Stimulated activated CD8-positive, alpha-beta memory T cell treated with anti-CD3 and anti-CD28 coated beads, Interleukin-15, amount 100 ng/mL, for 1 hour (primary cell): ENCODE data around the gene KLHL35.
"Not testable (repeated sequence)": the region's sequence is repeated elsewhere in the genome, so short reads cannot be mapped to it uniquely, and the experiment has no call there.

ENCODE experiments used
- DNase-seq: peaks from one replicate; pipeline ENCODE4 v3.0.0-alpha.2; 2020; ENCODE audit warnings: low read depth

KLHL35 gene

DNA sequence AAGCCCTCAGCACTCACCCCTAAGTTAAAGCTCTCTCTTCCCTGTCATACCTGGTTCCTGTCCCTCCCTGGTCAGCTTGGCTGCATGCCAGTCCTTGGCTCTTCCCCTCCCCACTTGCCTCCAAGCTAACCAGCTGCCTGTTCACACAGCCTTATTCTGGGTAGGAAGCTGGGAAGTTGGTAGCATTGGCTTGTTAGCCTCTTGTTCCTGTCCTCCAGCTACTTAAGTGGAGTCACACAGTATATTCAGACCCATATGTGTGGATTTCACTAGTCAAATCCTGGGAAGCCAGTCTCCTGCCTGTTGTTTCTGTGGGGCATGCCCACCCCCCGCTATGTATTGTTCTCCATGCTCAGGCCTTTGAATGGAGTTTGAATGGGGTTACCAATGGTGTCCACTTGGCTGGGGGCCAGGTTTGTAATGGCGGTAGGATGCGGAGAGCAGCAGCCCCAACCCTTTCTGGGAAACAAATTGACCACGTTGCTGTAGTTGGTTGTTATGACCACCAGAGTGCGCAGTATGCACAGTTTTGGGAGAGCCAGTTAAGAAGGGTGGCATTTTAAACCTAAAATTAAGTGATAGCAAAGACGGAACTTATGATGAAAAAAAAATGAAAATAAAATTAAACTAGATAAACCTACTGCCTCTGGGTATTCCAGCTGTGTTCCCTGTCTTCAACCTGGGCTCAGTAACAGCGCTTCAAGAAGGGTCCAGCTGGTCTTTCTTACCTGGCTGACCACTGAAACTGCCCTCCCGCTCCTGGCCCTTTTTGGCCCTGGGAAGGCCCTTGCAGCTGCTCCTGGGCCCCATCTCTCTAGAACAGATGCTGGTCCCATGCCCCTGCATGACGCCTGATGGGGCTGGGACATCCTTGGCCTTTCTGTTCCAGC lies 44.4 kb downstream of the KLHL35 start:
- peak; percentile 45 for DNase-seq

DNA sequence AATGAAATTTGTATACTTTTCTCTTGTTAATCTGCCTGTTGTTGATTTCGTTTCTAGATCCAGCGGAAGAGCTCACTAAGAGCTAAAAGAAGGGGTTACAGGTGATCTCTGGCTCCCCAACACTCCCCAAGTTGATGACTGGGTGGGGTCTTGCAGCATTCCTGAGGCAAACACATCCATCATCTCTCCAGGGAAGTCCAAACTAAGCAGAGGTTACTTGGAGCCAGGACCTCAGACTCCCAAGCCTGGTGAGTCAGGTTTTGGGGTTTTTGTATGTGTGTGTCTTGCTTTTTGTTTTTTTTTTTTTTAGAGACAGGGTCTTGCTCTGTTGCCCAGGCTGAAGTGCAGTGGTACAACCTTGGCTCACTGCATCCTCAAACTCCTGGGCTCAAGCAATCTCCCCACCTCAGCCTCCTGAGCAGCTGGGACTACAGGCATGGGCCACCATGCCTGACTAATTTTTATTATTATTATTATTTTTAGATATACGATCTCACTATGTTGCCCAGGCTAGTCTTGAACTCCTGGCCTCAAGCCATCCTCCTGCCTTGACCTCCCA lies 45.2 kb downstream of the KLHL35 start:
- no peak for DNase-seq

DNA sequence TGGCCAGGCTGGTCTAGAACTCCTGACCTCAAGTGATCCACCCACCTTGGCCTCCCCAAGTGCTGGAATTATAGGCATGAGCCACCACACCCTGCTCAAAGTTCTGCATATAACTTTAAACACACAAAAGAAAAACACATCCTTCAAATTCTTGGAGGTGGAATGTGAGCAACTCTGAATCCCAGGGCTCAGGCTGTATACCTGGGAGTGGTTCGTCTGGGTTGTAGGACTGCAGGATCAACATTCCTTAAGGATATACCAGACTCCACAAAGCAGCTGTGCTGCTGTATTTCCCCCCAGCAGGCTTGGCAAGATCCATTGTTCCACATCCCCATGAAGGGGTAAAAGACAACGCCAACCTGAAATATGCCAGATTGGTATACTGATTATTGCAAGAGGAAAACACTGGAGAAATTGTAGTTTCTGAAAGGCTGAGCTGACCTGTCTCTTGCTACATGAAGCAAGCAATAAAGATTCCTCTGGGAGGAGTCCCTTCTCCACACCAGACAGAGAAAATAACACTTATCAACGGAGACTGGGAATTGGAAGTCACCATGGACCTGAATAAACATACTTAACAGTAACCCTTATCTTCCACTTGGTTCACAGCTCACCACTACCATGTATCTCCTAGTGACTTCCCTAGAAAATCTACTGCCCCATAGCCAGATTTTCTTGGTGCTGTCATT lies 45.9 kb downstream of the KLHL35 start:
- no peak for DNase-seq

DNA sequence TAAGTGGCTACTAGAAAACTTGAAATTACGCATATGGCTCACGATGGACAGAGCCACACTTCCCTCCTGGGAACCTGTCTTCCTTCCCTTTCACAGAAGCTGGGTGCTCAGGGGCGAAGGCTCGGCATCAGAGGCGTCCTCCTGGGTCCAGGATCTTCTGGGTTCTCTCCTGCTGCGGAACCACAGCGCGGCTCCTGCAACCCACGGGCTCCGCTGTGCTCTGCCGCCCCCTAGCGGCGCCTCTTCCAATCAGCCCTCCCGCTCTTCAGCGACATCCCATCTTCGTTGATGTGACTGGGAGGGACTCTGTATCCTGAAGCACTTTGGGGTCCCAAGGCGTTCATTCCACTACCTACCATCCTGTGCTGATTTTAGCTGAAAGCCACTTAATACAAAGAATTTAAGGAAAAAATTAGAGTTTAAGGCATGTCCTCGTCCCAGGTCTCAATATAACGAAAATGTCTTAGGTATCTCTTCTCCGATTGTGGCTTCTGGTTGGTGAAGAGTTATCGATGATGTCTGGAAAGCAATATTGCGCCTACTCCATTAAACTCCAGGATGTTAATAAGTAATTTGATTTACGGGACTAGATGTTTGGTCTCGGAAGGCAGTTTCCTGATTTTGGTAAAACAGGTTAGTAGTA lies 48.4 kb downstream of the KLHL35 start:
- DNase-seq = peak; percentile 59

DNA sequence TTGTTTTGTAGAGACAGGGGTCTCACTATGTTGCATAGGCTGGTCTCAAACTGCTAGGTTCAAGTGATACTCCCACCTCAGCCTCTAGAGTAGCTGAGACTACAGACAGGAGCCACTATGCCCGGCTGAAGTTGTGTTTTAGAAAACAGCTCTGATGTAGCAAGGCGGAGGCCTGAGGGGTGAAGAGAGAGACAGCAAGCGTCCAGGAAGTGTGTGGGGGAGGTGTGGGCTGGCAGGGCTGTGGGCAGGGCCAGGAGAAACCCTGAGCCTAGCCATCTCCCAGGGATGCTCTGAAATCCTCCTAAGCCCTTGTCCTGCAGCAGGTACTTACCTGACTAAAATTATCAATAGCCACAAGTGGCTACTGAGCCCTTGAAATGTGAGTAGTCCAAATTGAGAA lies 49.8 kb downstream of the KLHL35 start:
- no peak for DNase-seq

DNA sequence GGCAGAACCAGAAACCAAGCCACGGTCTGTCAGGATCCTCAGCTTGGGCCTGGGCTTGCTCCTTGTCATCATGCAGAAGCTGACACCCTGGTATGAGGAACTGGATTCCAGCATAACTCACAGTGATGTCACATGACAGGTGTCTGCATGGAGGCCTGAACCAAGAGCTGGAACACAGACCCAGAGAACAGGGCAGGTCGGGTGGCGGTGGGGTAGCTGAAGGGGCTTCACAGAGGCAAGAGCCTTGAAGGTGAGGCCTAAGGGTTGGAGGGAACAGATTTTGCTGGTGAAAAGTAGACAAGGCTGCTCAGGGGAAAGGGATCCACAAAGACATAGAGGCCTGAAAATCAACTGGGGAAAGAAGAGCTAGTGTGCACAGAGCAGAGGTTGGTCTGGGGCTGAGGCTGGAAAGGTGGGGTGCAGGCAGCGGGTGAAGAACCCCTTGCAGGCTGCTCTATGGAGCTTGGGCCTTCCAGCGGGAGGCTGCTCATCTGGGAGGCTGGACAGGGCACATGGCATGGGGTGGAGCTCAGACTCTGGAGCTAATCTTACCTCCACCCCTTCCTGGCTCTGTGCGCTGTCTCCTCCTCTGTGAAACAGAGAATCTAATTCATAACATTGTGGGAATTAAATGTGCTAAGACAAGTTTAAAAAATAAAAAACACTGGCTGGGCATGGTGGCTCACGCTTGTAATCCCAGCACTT lies 52.1 kb downstream of the KLHL35 start:
- DNase-seq = no peak

DNA sequence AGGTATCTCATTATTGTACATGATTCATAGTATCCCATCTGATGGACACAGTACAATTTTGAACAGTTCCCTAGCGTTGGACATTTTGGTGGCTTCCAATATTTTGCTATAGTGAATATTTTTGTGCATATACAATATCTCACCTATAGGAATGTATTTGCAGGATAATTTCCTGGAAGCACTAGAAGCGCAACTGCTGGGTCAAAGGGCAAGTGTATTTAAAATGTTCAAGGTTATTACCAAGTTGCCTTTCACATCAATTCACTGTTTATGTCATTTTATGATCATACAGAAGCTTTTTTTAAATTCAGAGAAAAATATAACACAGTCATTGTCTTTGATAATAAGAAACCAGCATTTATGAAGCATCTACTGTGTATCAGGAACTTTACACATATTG lies 52.8 kb downstream of the KLHL35 start:
- DNase-seq = no peak

DNA sequence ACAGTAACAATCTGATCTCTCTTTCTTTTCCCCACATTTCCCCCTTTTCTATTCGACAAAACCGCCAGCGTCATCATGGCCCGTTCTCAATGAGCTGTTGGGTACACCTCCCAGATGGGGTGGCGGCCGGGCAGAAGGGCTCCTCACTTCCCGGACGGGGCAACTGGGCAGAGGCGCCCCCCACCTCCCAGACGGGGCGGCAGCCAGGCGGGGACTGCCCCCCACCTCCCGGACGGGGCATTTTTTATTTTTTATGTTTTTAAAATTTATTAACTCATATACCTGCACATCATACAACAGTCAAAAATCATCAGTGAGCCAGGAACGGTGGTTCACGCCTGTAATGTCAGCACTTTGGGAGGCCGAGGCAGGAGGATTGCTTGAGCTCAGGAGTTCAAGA lies 54.2 kb downstream of the KLHL35 start:
- not testable (repeated sequence) for DNase-seq

DNA sequence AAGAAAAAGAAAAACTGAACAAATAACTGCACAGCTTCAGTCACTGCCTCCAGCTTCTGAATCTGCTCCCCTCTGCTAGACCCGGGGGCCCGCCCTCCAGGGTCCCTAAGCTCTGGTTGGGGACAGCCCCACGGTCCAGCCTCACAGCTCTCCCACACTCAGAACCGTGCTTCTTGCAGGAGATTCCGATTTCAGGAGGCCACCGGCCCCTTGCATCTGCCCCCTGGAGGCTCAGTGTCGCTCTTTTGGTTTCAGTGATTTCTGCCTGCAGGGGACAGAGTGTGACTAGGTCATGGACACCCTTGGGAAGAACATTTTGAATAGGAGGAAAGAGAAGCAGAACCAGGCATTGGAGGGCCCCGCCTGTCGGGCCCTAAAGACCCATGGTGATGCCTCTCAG lies 56.8 kb downstream of the KLHL35 start:
- DNase-seq = no peak

DNA sequence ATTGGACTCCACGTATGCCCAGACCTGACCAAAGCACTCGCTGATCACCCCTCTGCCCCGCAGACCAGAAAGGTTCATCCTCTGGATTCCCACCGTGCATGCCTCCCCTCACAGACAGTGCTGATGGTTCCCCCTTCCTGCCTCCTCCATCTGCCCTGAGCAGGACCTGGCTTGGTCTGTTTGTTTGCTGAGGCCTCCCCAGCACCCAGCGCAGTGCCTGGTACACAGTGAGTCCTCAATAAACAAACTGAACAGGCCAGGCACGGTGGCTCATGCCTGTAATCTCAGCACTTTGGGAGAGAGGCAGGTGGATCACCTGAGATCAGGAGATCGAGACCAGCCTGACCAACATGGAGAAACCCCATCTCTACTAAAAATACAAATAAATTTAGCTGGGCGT lies 57.4 kb downstream of the KLHL35 start:
- DNase-seq = no peak

DNA sequence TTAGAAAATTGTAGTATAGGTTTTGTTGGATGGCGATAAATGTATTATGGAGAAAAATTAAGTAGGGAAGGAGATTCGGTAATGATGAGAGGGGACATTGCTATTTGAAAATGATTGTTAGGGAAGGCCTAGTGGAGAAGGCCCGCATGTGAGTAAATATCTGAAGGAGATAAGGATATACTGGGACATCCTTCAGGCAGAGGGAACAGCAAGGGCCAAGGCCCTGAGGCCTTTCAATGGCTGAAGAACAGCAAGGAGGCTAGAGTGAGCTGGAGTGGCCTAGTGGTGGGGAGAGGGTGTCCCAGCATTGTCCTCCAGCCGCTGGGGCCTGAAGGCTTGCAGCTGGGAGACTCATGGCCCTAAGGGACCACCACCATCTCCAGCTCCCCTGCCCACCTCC lies 58.4 kb downstream of the KLHL35 start:
- no peak for DNase-seq

DNA sequence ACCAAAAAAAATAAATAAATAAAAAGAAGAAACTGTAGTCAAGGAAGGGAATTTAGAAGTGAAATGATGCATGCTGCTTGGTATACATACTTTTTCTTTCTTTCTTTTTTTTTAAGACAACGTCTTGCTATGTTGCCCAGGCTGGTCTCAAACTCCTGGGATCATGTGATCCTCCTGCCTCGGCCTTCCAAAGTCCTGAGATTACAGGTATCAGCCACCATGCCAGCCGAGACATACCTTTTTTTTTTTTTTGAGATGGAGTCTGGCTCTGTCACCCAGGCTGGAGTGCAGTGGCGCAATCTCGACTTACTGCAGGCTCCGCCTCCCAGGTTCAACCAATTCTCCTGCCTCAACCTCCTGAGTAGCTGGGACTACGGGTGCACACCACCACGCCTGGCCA lies 59.8 kb downstream of the KLHL35 start:
- DNase-seq = no peak
